Measurements from ENCODE around the gene POC5.
A peak's percentile ranks its signal among the peaks of the same experiment; 100 is the strongest.

Gene POC5

GRCh38 chr5:75662061-75662460 is 55.2 kb downstream of the POC5 start:
- no peak for DNase-seq

- DNase-seq, result no peak
These were observed 56.4 kb downstream of the POC5 start for GRCh38 chr5:75660678-75661465.

GRCh38 chr5:75659791-75660450 is 57.3 kb downstream of the POC5 start:
- no peak for DNase-seq

GRCh38 chr5:75656311-75657003 is 60.8 kb downstream of the POC5 start:
- peak in 26 of 56 donors; percentile 12 to 61 (median 30) for DNase-seq

GRCh38 chr5:75654693-75655295 is 62.4 kb downstream of the POC5 start:
- DNase-seq, result no peak

GRCh38 chr5:75653521-75653920 is 63.7 kb downstream of the POC5 start:
- no peak for DNase-seq

- no peak for DNase-seq
These were observed 65.5 kb downstream of the POC5 start for GRCh38 chr5:75651575-75652238.

GRCh38 chr5:75648712-75649111 is 68.5 kb downstream of the POC5 start:
- no peak for DNase-seq

- DNase-seq, result no peak
These were observed 76.4 kb downstream of the POC5 start for GRCh38 chr5:75640826-75641225.

GRCh38 chr5:75640395-75640794 is 76.8 kb downstream of the POC5 start:
- DNase-seq, result no peak

- DNase-seq, result no peak
These were observed 77.5 kb downstream of the POC5 start for GRCh38 chr5:75639535-75640311.

- no peak for DNase-seq
These were observed 79.3 kb downstream of the POC5 start for GRCh38 chr5:75637949-75638348.

- no peak for DNase-seq
These were observed 84.9 kb downstream of the POC5 start for GRCh38 chr5:75632321-75632720.

- no peak for DNase-seq
These were observed 86.4 kb downstream of the POC5 start for GRCh38 chr5:75630875-75631274.

- DNase-seq, result no peak
These were observed 89.4 kb downstream of the POC5 start for GRCh38 chr5:75627801-75628200.

- DNase-seq, result no peak
These were observed 90.3 kb downstream of the POC5 start for GRCh38 chr5:75626959-75627358.

Data from amygdala (tissue), 56 donors.